Chondrocyte (in vitro differentiated cells): ENCODE measurements around the gene RASGRF1. TPM values are rescaled to one million over a fixed set of nuclear protein-coding genes. Genes with fewer than 3 reads are reported as not detected.

ENCODE experiments used
- DNase-seq: peaks from one replicate; pipeline ENCODE4 v3.0.0; 2021; ENCODE audit warnings: mixed read lengths, low spot score
- H3K27ac Mint-ChIP-seq: one replicate; pipeline ENCODE4 v1.8.0; 2021; ENCODE audit warnings: mild to moderate bottlenecking, moderate library complexity, mixed read lengths; ENCODE audit not compliant: unreplicated experiment
- H3K27me3 Mint-ChIP-seq: 2 replicates; pipeline ENCODE4 v1.8.0; 2021; ENCODE audit warnings: low read depth, mixed read lengths
- H3K36me3 Mint-ChIP-seq: 2 replicates; pipeline ENCODE4 v1.8.0; 2021; ENCODE audit warnings: low read depth, mixed read lengths
- H3K4me1 Mint-ChIP-seq: 2 replicates; pipeline ENCODE4 v1.8.0; 2021; ENCODE audit warnings: low read depth, mild to moderate bottlenecking, mixed read lengths
- H3K4me3 Mint-ChIP-seq: one replicate; pipeline ENCODE4 v1.8.0; 2021; ENCODE audit warnings: mild to moderate bottlenecking, moderate library complexity, mixed read lengths; ENCODE audit not compliant: unreplicated experiment
- H3K9me3 Mint-ChIP-seq: 2 replicates; pipeline ENCODE4 v1.8.0; 2021; ENCODE audit warnings: low read depth, mixed read lengths
- CTCF ChIP-seq: fragments of 200-600 bp; sonication (generic); IDR thresholded peaks from 2 replicates; pipeline ENCODE4 v1.5.0; 2021; ENCODE audit warnings: antibody characterized with exemption, mild to moderate bottlenecking, moderate library complexity
- total RNA-seq: library from RNA; stranded (reverse); gene quantifications from 3 replicates; pipeline ENCODE4 v1.2.1, GENCODE V29; 2021

The RASGRF1 gene
- total RNA-seq, 1 donor from 2014 or later, result 0.10 TPM

- no peaks in the 10 kb centered on the region for H3K4me1 Mint-ChIP-seq
- no peak for TF ChIP-seq CTCF
- peaks cover 2% of the 10 kb centered on the region for H3K36me3 Mint-ChIP-seq
- H3K27ac Mint-ChIP-seq, result no peak overlapping the region
- DNase-seq, result no peak
- H3K4me3 Mint-ChIP-seq, result no peak overlapping the region
- no peaks in the 10 kb centered on the region for H3K9me3 Mint-ChIP-seq
- H3K27me3 Mint-ChIP-seq, result peaks cover 51% of the 10 kb centered on the region
These were observed 41.2 kb downstream of the RASGRF1 start for GRCh38 chr15:79049416-79049815.

- Mint-ChIP-seq H3K4me1 (no peaks in the 10 kb centered on the region), H3K27ac (no peak overlapping the region), H3K4me3 (no peak overlapping the region), H3K9me3 (peaks cover 13% of the 10 kb centered on the region), H3K36me3 (peaks cover 12% of the 10 kb centered on the region), H3K27me3 (peaks cover 55% of the 10 kb centered on the region)
- DNase-seq, result no peak
- TF ChIP-seq CTCF, result no peak
These were observed 42.7 kb downstream of the RASGRF1 start for GRCh38 chr15:79047676-79048439.

GRCh38 chr15:79046691-79047404 lies 43.7 kb downstream of the RASGRF1 start:
- Mint-ChIP-seq H3K4me3 (no peak overlapping the region), H3K27me3 (peaks cover 46% of the 10 kb centered on the region), H3K9me3 (peaks cover 16% of the 10 kb centered on the region), H3K4me1 (no peaks in the 10 kb centered on the region), H3K27ac (no peak overlapping the region), H3K36me3 (peaks cover 14% of the 10 kb centered on the region)
- DNase-seq, result no peak
- TF ChIP-seq CTCF, result no peak

GRCh38 chr15:79045041-79045440 lies 45.5 kb downstream of the RASGRF1 start:
- Mint-ChIP-seq H3K27me3 (peaks cover 39% of the 10 kb centered on the region), H3K4me3 (no peak overlapping the region), H3K9me3 (peaks cover 16% of the 10 kb centered on the region), H3K4me1 (no peaks in the 10 kb centered on the region), H3K36me3 (peaks cover 14% of the 10 kb centered on the region), H3K27ac (no peak overlapping the region)
- no peak for DNase-seq
- no peak for TF ChIP-seq CTCF

- Mint-ChIP-seq H3K27ac (no peak overlapping the region), H3K27me3 (peaks cover 35% of the 10 kb centered on the region), H3K9me3 (peaks cover 16% of the 10 kb centered on the region), H3K36me3 (peaks cover 14% of the 10 kb centered on the region), H3K4me3 (no peak overlapping the region), H3K4me1 (no peaks in the 10 kb centered on the region)
- no peak for TF ChIP-seq CTCF
- DNase-seq, result no peak
These were observed 48.2 kb downstream of the RASGRF1 start for GRCh38 chr15:79042213-79042928.
